ENCODE data around the gene UBE2D4. TPM values are rescaled to one million over a fixed set of nuclear protein-coding genes. Genes with fewer than 3 reads are reported as not detected.

Gene UBE2D4
- 8.2 and 10.5 TPM in 2 replicates for total RNA-seq (2014; rRNA removed; shearing (Covaris generic))

GRCh38 chr7:43925984-43926797 is at the start of gene UBE2D4:
UBE2D4 (plus strand) TSS chr7:43926436; CDS start chr7:43926533, 97 bp downstream.

GRCh38 chr7:43906331-43907010 is 19.8 kb upstream of the UBE2D4 start, which contains the start of gene URGCP:
URGCP (minus strand) TSS chr7:43906596; CDS start chr7:43906575, 21 bp downstream.

GRCh38 chr7:43997532-43997931 is 71.3 kb downstream of the UBE2D4 start, which contains the start of gene SPDYE1:
SPDYE1 (plus strand) TSS chr7:43997897; CDS start chr7:43999950, 2,053 bp downstream.

Other genes with a start within 250 kb of the UBE2D4 start
- gene COA1, start 196.9 kb upstream of the UBE2D4 start, total RNA-seq (2014; rRNA removed; shearing (Covaris generic)): 153 and 163 TPM in 2 replicates
- gene BLVRA, start 167.8 kb upstream of the UBE2D4 start, total RNA-seq (2014; rRNA removed; shearing (Covaris generic)): 35.1 and 37.6 TPM in 2 replicates
- gene MRPS24, start 56.9 kb upstream of the UBE2D4 start, total RNA-seq (2014; rRNA removed; shearing (Covaris generic)): 123 and 143 TPM in 2 replicates
- gene URGCP, start 19.8 kb upstream of the UBE2D4 start, total RNA-seq (2014; rRNA removed; shearing (Covaris generic)): 24.5 and 36.2 TPM in 2 replicates
- gene SPDYE1, start 71.5 kb downstream of the UBE2D4 start, total RNA-seq (2014; rRNA removed; shearing (Covaris generic)): not detected in 2 replicates
- 142 and 159 TPM in 2 replicates for gene DBNL, start 118.3 kb downstream of the UBE2D4 start, total RNA-seq (2014; rRNA removed; shearing (Covaris generic))
- gene PGAM2, start 139.1 kb downstream of the UBE2D4 start, total RNA-seq (2014; rRNA removed; shearing (Covaris generic)): 2.6 and 3.0 TPM in 2 replicates
- gene POLM, start 156.1 kb downstream of the UBE2D4 start, total RNA-seq (2014; rRNA removed; shearing (Covaris generic)): 21.4 and 24.8 TPM in 2 replicates
- gene AEBP1, start 177.9 kb downstream of the UBE2D4 start, total RNA-seq (2014; rRNA removed; shearing (Covaris generic)): 39.5 and 46.1 TPM in 2 replicates
- 161 and 173 TPM in 2 replicates for gene POLD2, start 197.1 kb downstream of the UBE2D4 start, total RNA-seq (2014; rRNA removed; shearing (Covaris generic))
- gene MYL7, start 214.9 kb downstream of the UBE2D4 start, total RNA-seq (2014; rRNA removed; shearing (Covaris generic)): not detected in 2 replicates

Data from A375 (cell line).